Measurements from ENCODE around the gene ROBO1. TPM values are rescaled to one million over a fixed set of nuclear protein-coding genes. Genes with fewer than 3 reads are reported as not detected.

The ROBO1 gene
- total and polyA plus RNA-seq, 2 of the 13 experiments (the other 11 are each of a cell fraction or from before 2014, with no cell fraction given): 52.2 to 71.0 TPM

DNA sequence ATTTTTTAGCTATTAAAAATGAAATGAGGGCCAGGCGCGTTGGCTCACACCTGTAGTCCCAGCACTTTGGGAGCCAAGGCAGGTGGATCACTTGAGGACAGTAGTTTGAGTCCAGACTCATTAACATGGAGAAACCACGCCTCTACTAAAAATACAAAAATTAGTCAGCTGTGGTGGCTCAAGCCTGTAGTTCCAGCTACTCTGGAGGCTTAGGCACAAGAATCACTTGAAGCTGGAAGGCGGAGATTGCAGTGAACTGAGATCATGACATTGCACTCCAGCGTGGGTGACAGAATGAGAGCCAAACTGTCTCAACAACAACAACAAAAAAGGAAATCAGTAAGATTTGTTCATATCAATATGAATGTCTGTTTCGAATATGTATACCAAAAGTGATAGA lies 517.1 kb downstream of the ROBO1 start:
- no peaks in the 10 kb centered on the region for H4K20me1 ChIP-seq (ENCODE audit: insufficient read depth, low read length)
- BruUV-seq (replicated peaks): no TSS peak
- in situ Hi-C loops (cut with HindIII; ENCODE audit: extremely low pct_ligation_motif_present, low pct_unique_long_range_greater_than_20kb) (no loop called here), intact Hi-C loops (cut with micrococcal nuclease; ENCODE audit: unreplicated experiment) (no loop called here)
- ATAC-seq: no peak
- no peaks in the 10 kb centered on the region for H3K9me3 ChIP-seq (ENCODE audit: low read length)
- no peaks in the 10 kb centered on the region for H3K4me1 ChIP-seq (ENCODE audit: insufficient read depth, low read length)
- DNase-seq (ENCODE audit: low spot score): no peak
- POLR2A ChIA-PET: no interaction called here
- no peak overlapping the region for H3K4me3 ChIP-seq (replicated peaks in 1 of 3; ENCODE audit: insufficient read depth in 1 of 3, low read depth in 2 of 3, low read length in 3 of 3)
- CTCF ChIA-PET (ENCODE audit: low intra/inter-chr PET ratio, low total read pairs): no interaction called here
- H3K4me2 ChIP-seq (ENCODE audit: low read depth, low read length): no peak overlapping the region
- H3K36me3 ChIP-seq (replicated peaks in 1 of 2; ENCODE audit: control insufficient read depth in 1 of 2, insufficient read depth in 2 of 2, low read length in 2 of 2): no peaks in the 10 kb centered on the region
- H3K79me2 ChIP-seq (ENCODE audit: insufficient read depth, low read length): no peaks in the 10 kb centered on the region
- FAIRE-seq: no peak
- H3K27me3 ChIP-seq (ENCODE audit: control insufficient read depth in 1 of 2, insufficient read depth in 2 of 2, low read length in 2 of 2): no peaks in the 10 kb centered on the region
- no peak overlapping the region for H2AFZ ChIP-seq (ENCODE audit: low read length)
- TF ChIP-seq DNMT3B (CRISPR knock-in tag; conservative IDR thresholded peaks at IDR 0.05): no peak
- TF ChIP-seq PRPF4 (IDR thresholded peaks at IDR 0.05; ENCODE audit: low read depth, low read length, poor library complexity, severe bottlenecking): no peak
- TF ChIP-seq PLRG1 (conservative IDR thresholded peaks at IDR 0.05): no peak
- TF ChIP-seq, protein P1, sequence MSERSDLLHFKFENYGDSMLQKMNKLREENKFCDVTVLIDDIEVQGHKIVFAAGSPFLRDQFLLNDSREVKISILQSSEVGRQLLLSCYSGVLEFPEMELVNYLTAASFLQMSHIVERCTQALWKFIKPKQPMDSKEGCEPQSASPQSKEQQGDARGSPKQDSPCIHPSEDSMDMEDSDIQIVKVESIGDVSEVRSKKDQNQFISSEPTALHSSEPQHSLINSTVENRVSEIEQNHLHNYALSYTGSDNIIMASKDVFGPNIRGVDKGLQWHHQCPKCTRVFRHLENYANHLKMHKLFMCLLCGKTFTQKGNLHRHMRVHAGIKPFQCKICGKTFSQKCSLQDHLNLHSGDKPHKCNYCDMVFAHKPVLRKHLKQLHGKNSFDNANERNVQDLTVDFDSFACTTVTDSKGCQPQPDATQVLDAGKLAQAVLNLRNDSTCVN (CRISPR knock-in tag; IDR thresholded peaks at IDR 0.05; ENCODE audit: borderline replicate concordance): no peak
- no peak for TF ChIP-seq ZNF792 (CRISPR knock-in tag; IDR thresholded peaks at IDR 0.05)
- TF ChIP-seq, protein P2, sequence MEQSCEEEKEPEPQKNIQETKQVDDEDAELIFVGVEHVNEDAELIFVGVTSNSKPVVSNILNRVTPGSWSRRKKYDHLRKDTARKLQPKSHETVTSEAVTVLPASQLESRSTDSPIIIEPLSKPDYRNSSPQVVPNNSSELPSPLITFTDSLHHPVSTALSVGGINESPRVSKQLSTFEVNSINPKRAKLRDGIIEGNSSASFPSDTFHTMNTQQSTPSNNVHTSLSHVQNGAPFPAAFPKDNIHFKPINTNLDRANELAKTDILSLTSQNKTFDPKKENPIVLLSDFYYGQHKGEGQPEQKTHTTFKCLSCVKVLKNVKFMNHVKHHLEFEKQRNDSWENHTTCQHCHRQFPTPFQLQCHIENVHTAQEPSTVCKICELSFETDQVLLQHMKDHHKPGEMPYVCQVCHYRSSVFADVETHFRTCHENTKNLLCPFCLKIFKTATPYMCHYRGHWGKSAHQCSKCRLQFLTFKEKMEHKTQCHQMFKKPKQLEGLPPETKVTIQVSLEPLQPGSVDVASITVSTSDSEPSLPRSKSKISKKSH (CRISPR knock-in tag; IDR thresholded peaks at IDR 0.05; ENCODE audit: borderline replicate concordance): no peak
- TF ChIP-seq ZNF337 (CRISPR knock-in tag; IDR thresholded peaks at IDR 0.05; ENCODE audit: borderline replicate concordance, low read depth): no peak
- TF ChIP-seq MYNN (CRISPR knock-in tag; IDR thresholded peaks at IDR 0.05; ENCODE audit: low read depth): no peak
- TF ChIP-seq, protein P3, sequence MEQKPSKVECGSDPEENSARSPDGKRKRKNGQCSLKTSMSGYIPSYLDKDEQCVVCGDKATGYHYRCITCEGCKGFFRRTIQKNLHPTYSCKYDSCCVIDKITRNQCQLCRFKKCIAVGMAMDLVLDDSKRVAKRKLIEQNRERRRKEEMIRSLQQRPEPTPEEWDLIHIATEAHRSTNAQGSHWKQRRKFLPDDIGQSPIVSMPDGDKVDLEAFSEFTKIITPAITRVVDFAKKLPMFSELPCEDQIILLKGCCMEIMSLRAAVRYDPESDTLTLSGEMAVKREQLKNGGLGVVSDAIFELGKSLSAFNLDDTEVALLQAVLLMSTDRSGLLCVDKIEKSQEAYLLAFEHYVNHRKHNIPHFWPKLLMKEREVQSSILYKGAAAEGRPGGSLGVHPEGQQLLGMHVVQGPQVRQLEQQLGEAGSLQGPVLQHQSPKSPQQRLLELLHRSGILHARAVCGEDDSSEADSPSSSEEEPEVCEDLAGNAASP (CRISPR knock-in tag; IDR thresholded peaks at IDR 0.05; ENCODE audit: borderline replicate concordance): no peak
- no peak for TF ChIP-seq HDAC1 (CRISPR knock-in tag; IDR thresholded peaks at IDR 0.05)
- no peak for TF ChIP-seq ATF7 (IDR thresholded peaks at IDR 0.05)
- TF ChIP-seq ATF7 (CRISPR knock-in tag; IDR thresholded peaks at IDR 0.05): no peak
- no peak for TF ChIP-seq ZNF10 (CRISPR knock-in tag; IDR thresholded peaks at IDR 0.05; ENCODE audit: borderline replicate concordance, low read depth)
- no peak for TF ChIP-seq TP53 (CRISPR knock-in tag; conservative IDR thresholded peaks at IDR 0.05)
- no peak for TF ChIP-seq ZNF619 (CRISPR knock-in tag; IDR thresholded peaks at IDR 0.05)
- TF ChIP-seq ZNF720 (CRISPR knock-in tag; IDR thresholded peaks at IDR 0.05): no peak
- TF ChIP-seq MAZ (IDR thresholded peaks at IDR 0.05; ENCODE audit: borderline replicate concordance, low read depth, low read length): no peak
- no peak for TF ChIP-seq MAZ (CRISPR knock-in tag; IDR thresholded peaks at IDR 0.05; ENCODE audit: low read depth)
- TF ChIP-seq, protein P4, sequence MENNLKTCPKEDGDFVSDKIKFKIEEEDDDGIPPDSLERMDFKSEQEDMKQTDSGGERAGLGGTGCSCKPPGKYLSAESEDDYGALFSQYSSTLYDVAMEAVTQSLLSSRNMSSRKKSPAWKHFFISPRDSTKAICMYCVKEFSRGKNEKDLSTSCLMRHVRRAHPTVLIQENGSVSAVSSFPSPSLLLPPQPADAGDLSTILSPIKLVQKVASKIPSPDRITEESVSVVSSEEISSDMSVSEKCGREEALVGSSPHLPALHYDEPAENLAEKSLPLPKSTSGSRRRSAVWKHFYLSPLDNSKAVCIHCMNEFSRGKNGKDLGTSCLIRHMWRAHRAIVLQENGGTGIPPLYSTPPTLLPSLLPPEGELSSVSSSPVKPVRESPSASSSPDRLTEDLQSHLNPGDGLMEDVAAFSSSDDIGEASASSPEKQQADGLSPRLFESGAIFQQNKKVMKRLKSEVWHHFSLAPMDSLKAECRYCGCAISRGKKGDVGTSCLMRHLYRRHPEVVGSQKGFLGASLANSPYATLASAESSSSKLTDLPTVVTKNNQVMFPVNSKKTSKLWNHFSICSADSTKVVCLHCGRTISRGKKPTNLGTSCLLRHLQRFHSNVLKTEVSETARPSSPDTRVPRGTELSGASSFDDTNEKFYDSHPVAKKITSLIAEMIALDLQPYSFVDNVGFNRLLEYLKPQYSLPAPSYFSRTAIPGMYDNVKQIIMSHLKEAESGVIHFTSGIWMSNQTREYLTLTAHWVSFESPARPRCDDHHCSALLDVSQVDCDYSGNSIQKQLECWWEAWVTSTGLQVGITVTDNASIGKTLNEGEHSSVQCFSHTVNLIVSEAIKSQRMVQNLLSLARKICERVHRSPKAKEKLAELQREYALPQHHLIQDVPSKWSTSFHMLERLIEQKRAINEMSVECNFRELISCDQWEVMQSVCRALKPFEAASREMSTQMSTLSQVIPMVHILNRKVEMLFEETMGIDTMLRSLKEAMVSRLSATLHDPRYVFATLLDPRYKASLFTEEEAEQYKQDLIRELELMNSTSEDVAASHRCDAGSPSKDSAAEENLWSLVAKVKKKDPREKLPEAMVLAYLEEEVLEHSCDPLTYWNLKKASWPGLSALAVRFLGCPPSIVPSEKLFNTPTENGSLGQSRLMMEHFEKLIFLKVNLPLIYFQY (CRISPR knock-in tag; IDR thresholded peaks at IDR 0.05; ENCODE audit: borderline replicate concordance): no peak
- no peak for TF ChIP-seq HDAC6 (IDR thresholded peaks at IDR 0.05; ENCODE audit: low read depth, low read length)
- H3K9ac ChIP-seq (ENCODE audit: insufficient read depth, low read depth, low read length): no peak overlapping the region
- WGBS (ENCODE audit: low lambda C conversion rate): 30% methylated on average over 6 of the region's 6 CpGs
- H3K27ac ChIP-seq (ENCODE audit: extremely low read length, insufficient read depth, low read length): no peak overlapping the region
